NCI-H446 treated with DMSO at 0.1 percent for 48 hours (cell line): ENCODE data around the gene CCDC197.

Source experiments
- DNase-seq: peaks from one replicate; lab custom pipeline; 2025; lab: John Stamatoyannopoulos, UW

The CCDC197 gene

GRCh38 chr14:94043111-94043755 lies 46.1 kb downstream of the CCDC197 start:
- DNase-seq: no peak

- DNase-seq: no peak
Measured at GRCh38 chr14:94043756-94044475, 46.8 kb downstream of the CCDC197 start.

- no peak for DNase-seq
Measured at GRCh38 chr14:94044476-94045091, 47.5 kb downstream of the CCDC197 start.

- DNase-seq: no peak
Measured at GRCh38 chr14:94045101-94045500, 48.0 kb downstream of the CCDC197 start.

GRCh38 chr14:94045563-94046345 lies 48.7 kb downstream of the CCDC197 start:
- DNase-seq: no peak

- no peak for DNase-seq
Measured at GRCh38 chr14:94046696-94047250, 49.7 kb downstream of the CCDC197 start.

- DNase-seq: no peak
Measured at GRCh38 chr14:94047581-94047980, 50.5 kb downstream of the CCDC197 start.

- no peak for DNase-seq
Measured at GRCh38 chr14:94048691-94049624, 51.9 kb downstream of the CCDC197 start.

GRCh38 chr14:94049625-94050023 lies 52.5 kb downstream of the CCDC197 start:
- DNase-seq: no peak

GRCh38 chr14:94050231-94050880 lies 53.3 kb downstream of the CCDC197 start:
- DNase-seq: no peak

- no peak for DNase-seq
Measured at GRCh38 chr14:94051115-94051514, 54.0 kb downstream of the CCDC197 start.

GRCh38 chr14:94051779-94052178 lies 54.7 kb downstream of the CCDC197 start:
- DNase-seq: no peak

- DNase-seq: no peak
Measured at GRCh38 chr14:94052199-94052598, 55.1 kb downstream of the CCDC197 start.

- DNase-seq: no peak
Measured at GRCh38 chr14:94052662-94053061, 55.6 kb downstream of the CCDC197 start.

- no peak for DNase-seq
Measured at GRCh38 chr14:94054401-94054800, 57.3 kb downstream of the CCDC197 start.

- DNase-seq: no peak
Measured at GRCh38 chr14:94054936-94055335, 57.8 kb downstream of the CCDC197 start.

GRCh38 chr14:94056579-94057308 lies 59.6 kb downstream of the CCDC197 start:
- DNase-seq: no peak

GRCh38 chr14:94058128-94058673 lies 61.1 kb downstream of the CCDC197 start:
- no peak for DNase-seq
